DND-41 (cell line): ENCODE results near the gene SPAG5.

Experiments
- ATAC-seq: fragments of 200-7000 bp; cut with Tn5 transposase; 3 replicates; pipeline ENCODE4 v1.9.1; 2021; ENCODE audit warnings: low read depth; ENCODE audit not compliant: insufficient read depth
- DNase-seq: peaks from one replicate; pipeline ENCODE4 v3.0.0-alpha.2; 2020
- H2AFZ ChIP-seq: 2 replicates; pipeline ENCODE4 v1.6.0; 2012; ENCODE audit warnings: low read depth, low read length
- H3K27ac ChIP-seq: 2 replicates; pipeline ENCODE4 v1.5.1; 2012; ENCODE audit warnings: low read length, inconsistent platforms
- H3K27me3 ChIP-seq: fragments of 200-600 bp; sonication (generic); 2 replicates; pipeline ENCODE4 v1.6.0; 2012; ENCODE audit warnings: low read length, mild to moderate bottlenecking, inconsistent platforms; ENCODE audit not compliant: insufficient read depth, poor library complexity
- H3K36me3 ChIP-seq: 2 replicates; pipeline ENCODE4 v1.5.1; 2012; ENCODE audit warnings: low read length, inconsistent platforms; ENCODE audit not compliant: insufficient read depth
- H3K4me1 ChIP-seq: 2 replicates; pipeline ENCODE4 v1.5.1; 2012; ENCODE audit warnings: mild to moderate bottlenecking, low read length; ENCODE audit not compliant: insufficient read depth
- H3K4me2 ChIP-seq: 2 replicates; pipeline ENCODE4 v1.6.0; 2012; ENCODE audit warnings: mild to moderate bottlenecking, moderate library complexity, low read length, inconsistent platforms; ENCODE audit not compliant: insufficient read depth
- H3K4me3 ChIP-seq, 2 experiments: fragments of 200-600 bp in 1 of 2; shearing (Covaris generic) in 1 of 2; 2 replicates each; pipeline ENCODE4 v1.5.1; 2012 to 2016; ENCODE audit warnings: inconsistent platforms in 2 of 2, low read length in 2 of 2, mild to moderate bottlenecking in 2 of 2, low read depth in 1 of 2, moderate library complexity in 1 of 2
- H3K79me2 ChIP-seq: 2 replicates; pipeline ENCODE4 v1.6.0; 2012; ENCODE audit warnings: low read length, inconsistent platforms; ENCODE audit not compliant: insufficient read depth
- H3K9ac ChIP-seq: 2 replicates; pipeline ENCODE4 v1.6.0; 2012; ENCODE audit warnings: low read depth, mild to moderate bottlenecking, inconsistent platforms, low read length, moderate library complexity
- H3K9me3 ChIP-seq: 2 replicates; pipeline ENCODE4 v1.5.1; 2012; ENCODE audit warnings: low read length, moderate library complexity, mild to moderate bottlenecking, inconsistent platforms; ENCODE audit not compliant: insufficient read depth, severe bottlenecking
- H4K20me1 ChIP-seq: 2 replicates; pipeline ENCODE4 v1.6.0; 2012; ENCODE audit warnings: low read length; ENCODE audit not compliant: insufficient read depth
- CTCF ChIP-seq: IDR thresholded peaks from 2 replicates; pipeline ENCODE4 v1.5.1; 2012; ENCODE audit warnings: borderline replicate concordance, low read length, moderate library complexity, mild to moderate bottlenecking; ENCODE audit not compliant: poor library complexity, severe bottlenecking; ENCODE audit errors: extremely low read depth
- EZH2 ChIP-seq: IDR thresholded peaks from 3 replicates; pipeline ENCODE4 v1.6.1; 2012; ENCODE audit warnings: borderline replicate concordance, low read depth, mild to moderate bottlenecking, moderate library complexity, low read length, inconsistent platforms; ENCODE audit not compliant: severe bottlenecking

SPAG5 gene

GRCh38 chr17:28545141-28545503 lies 53.7 kb downstream of the SPAG5 start:
- Histone ChIP-seq H3K79me2 (no peaks in the 10 kb centered on the region), H3K36me3 (0 out of 2 replicates have a peak, but pooled peaks cover 6% of the 10 kb centered on the region), H3K4me3 (no peak overlapping the region), H3K27ac (no peak overlapping the region), H3K9me3 (no peaks in the 10 kb centered on the region), H3K27me3 (no peaks in the 10 kb centered on the region), H3K4me1 (peaks cover 11% of the 10 kb centered on the region; the same call in 1 of the 2 replicates), H3K9ac (no peak overlapping the region), H3K4me2 (no peak overlapping the region), H4K20me1 (0 out of 2 replicates have a peak, but pooled peaks cover 11% of the 10 kb centered on the region), H2AFZ (no peak overlapping the region)
- no peak for ATAC-seq
- DNase-seq = no peak
- no peak for TF ChIP-seq EZH2
- TF ChIP-seq CTCF = no peak

- no peak overlapping the region for H3K4me2 ChIP-seq
Observed at GRCh38 chr17:28544402-28545140, 54.3 kb downstream of the SPAG5 start.

GRCh38 chr17:28541439-28541838 lies 57.4 kb downstream of the SPAG5 start:
- H3K36me3 ChIP-seq = no peaks in the 10 kb centered on the region
- no peak overlapping the region for H3K9ac ChIP-seq
- no peak overlapping the region for H3K4me2 ChIP-seq
- no peaks in the 10 kb centered on the region for H3K4me1 ChIP-seq
- H3K79me2 ChIP-seq = no peaks in the 10 kb centered on the region
- H2AFZ ChIP-seq = no peak overlapping the region
- DNase-seq (no peak), ATAC-seq (no peak)
- TF ChIP-seq EZH2 (no peak), CTCF (no peak)
- H3K27ac ChIP-seq = no peak overlapping the region
- peaks cover 8% of the 10 kb centered on the region for H3K27me3 ChIP-seq
- no peaks in the 10 kb centered on the region for H3K9me3 ChIP-seq
- H4K20me1 ChIP-seq = no peaks in the 10 kb centered on the region; the same call in 1 of the 2 replicates
- no peak overlapping the region for H3K4me3 ChIP-seq

More at GRCh38 chr17:28544402-28545140, 54.3 kb downstream of the SPAG5 start:
- Histone ChIP-seq H3K4me1 (peaks cover 6% of the 10 kb centered on the region; the same call in 1 of the 2 replicates), H3K36me3 (0 out of 2 replicates have a peak, but pooled peaks cover 6% of the 10 kb centered on the region), H3K9ac (no peak overlapping the region), H3K27me3 (no peaks in the 10 kb centered on the region), H3K27ac (no peak overlapping the region), H3K4me3 (no peak overlapping the region), H3K79me2 (no peaks in the 10 kb centered on the region), H3K9me3 (no peaks in the 10 kb centered on the region), H2AFZ (no peak overlapping the region), H4K20me1 (0 out of 2 replicates have a peak, but pooled peaks cover 11% of the 10 kb centered on the region)
- DNase-seq (no peak), ATAC-seq (no peak)
- no peak for TF ChIP-seq CTCF
- TF ChIP-seq EZH2 = no peak
